HEK293 (cell line): ENCODE data around the gene RNF4.

Experiments
- CTCF ChIA-PET: fragments of 350-600 bp; formaldehyde crosslinking; extraction: SDS; loops from one replicate; lab custom pipeline; 2021; ENCODE audit warnings: antibody characterized with exemption; lab: Yijun Ruan, JAX
- POLR2A ChIA-PET: fragments of 300-600 bp; formaldehyde crosslinking; extraction: SDS; loops from one replicate; lab custom pipeline; 2020; ENCODE audit warnings: antibody characterized with exemption, inconsistent platforms; lab: Yijun Ruan, JAX
- H3K27ac ChIP-seq: fragments of 200-500 bp; sonication (Bioruptor generic); 2 replicates; pipeline ENCODE4 v1.5.1; 2014; ENCODE audit warnings: low read depth, low read length, control low read depth, inconsistent platforms; ENCODE audit errors: extremely low read depth
- H3K36me3 ChIP-seq, 2 experiments: fragments of 200-500 bp in 1 of 2; sonication (Bioruptor generic) in 1 of 2; 1 replicate in 1 of 2; 2 replicates in 1 of 2; pipeline ENCODE4 v1.5.1; 2014 to 2017; ENCODE audit warnings: inconsistent platforms in 2 of 2, low read length in 2 of 2; ENCODE audit not compliant: control insufficient read depth in 2 of 2, insufficient read depth in 1 of 2
- H3K4me1 ChIP-seq: fragments of 200-500 bp; sonication (Bioruptor generic); 2 replicates; pipeline ENCODE4 v1.5.1; 2014; ENCODE audit warnings: mild to moderate bottlenecking, low read length, inconsistent platforms; ENCODE audit not compliant: control insufficient read depth, insufficient read depth
- H3K4me3 ChIP-seq: 2 replicates; pipeline ENCODE4 v1.5.1; 2011; ENCODE audit warnings: low read depth, mild to moderate bottlenecking, control low read depth, low read length, moderate library complexity
- H3K9me3 ChIP-seq: fragments of 200-500 bp; sonication (Bioruptor generic); 2 replicates; pipeline ENCODE4 v1.5.1; 2014; ENCODE audit warnings: low read depth, low read length, inconsistent platforms; ENCODE audit not compliant: control insufficient read depth, insufficient read depth
- EGR2 ChIP-seq: fragments of 450-650 bp; formaldehyde crosslinking; IDR thresholded peaks from 2 replicates; pipeline ENCODE4 v1.5.1; 2016; ENCODE audit warnings: low read depth, missing biosample characterization, missing genetic modification characterization
- FEZF1 ChIP-seq: fragments of 450-650 bp; formaldehyde crosslinking; IDR thresholded peaks from 2 replicates; pipeline ENCODE4 v1.5.1; 2016; ENCODE audit warnings: missing biosample characterization, missing genetic modification characterization
- INSM2 ChIP-seq: fragments of 450-650 bp; formaldehyde crosslinking; IDR thresholded peaks from 2 replicates; pipeline ENCODE4 v1.5.1; 2016; ENCODE audit warnings: missing biosample characterization, missing genetic modification characterization
- PRDM2 ChIP-seq: fragments of 450-650 bp; formaldehyde crosslinking; IDR thresholded peaks from 2 replicates; pipeline ENCODE4 v1.5.1; 2016; ENCODE audit warnings: missing biosample characterization, missing genetic modification characterization, borderline replicate concordance
- ZBTB6 ChIP-seq: fragments of 450-650 bp; formaldehyde crosslinking; IDR thresholded peaks from 2 replicates; pipeline ENCODE4 v1.5.1; 2017; ENCODE audit warnings: missing biosample characterization, missing genetic modification characterization
- ZFHX2 ChIP-seq: fragments of 450-650 bp; formaldehyde crosslinking; conservative IDR thresholded peaks from 2 replicates; pipeline ENCODE4 v1.5.1; 2016; ENCODE audit warnings: missing biosample characterization, missing genetic modification characterization
- ZFP37 ChIP-seq: fragments of 450-650 bp; formaldehyde crosslinking; IDR thresholded peaks from 2 replicates; pipeline ENCODE4 v1.5.1; 2016; ENCODE audit warnings: missing biosample characterization, missing genetic modification characterization
- ZNF138 ChIP-seq: fragments of 450-650 bp; formaldehyde crosslinking; IDR thresholded peaks from 2 replicates; pipeline ENCODE4 v1.5.1; 2016; ENCODE audit warnings: missing biosample characterization, missing genetic modification characterization, borderline replicate concordance
- ZNF362 ChIP-seq: fragments of 450-650 bp; formaldehyde crosslinking; IDR thresholded peaks from 2 replicates; pipeline ENCODE4 v1.5.1; 2016; ENCODE audit warnings: missing biosample characterization, missing genetic modification characterization
- ZNF423 ChIP-seq: fragments of 450-650 bp; formaldehyde crosslinking; IDR thresholded peaks from 2 replicates; pipeline ENCODE4 v1.5.1; 2016; ENCODE audit warnings: missing biosample characterization, missing genetic modification characterization
- ZNF473 ChIP-seq: fragments of 450-650 bp; formaldehyde crosslinking; IDR thresholded peaks from 2 replicates; pipeline ENCODE4 v1.5.1; 2017; ENCODE audit warnings: missing biosample characterization, missing genetic modification characterization
- ZNF510 ChIP-seq: fragments of 450-650 bp; formaldehyde crosslinking; IDR thresholded peaks from 2 replicates; pipeline ENCODE4 v1.5.1; 2018; ENCODE audit warnings: mild to moderate bottlenecking, missing genetic modification characterization, missing biosample characterization; ENCODE audit not compliant: insufficient replicate concordance
- ZNF530 ChIP-seq: fragments of 450-650 bp; formaldehyde crosslinking; IDR thresholded peaks from 2 replicates; pipeline ENCODE4 v1.5.1; 2016; ENCODE audit warnings: low read depth, missing biosample characterization, missing genetic modification characterization

Gene RNF4

GRCh38 chr4:2484993-2485392 is 16.1 kb downstream of the RNF4 start:
- POLR2A ChIA-PET, result interaction anchor here (1.0 kb wide), 1 partner anchor 13 kb away, joined by 3 read pairs; no protein-coding TSS in a partner anchor
- H3K4me3 ChIP-seq, result no peak overlapping the region
- no peak overlapping the region for H3K27ac ChIP-seq
- no peaks in the 10 kb centered on the region for H3K9me3 ChIP-seq
- H3K36me3 ChIP-seq, result peaks cover 0 to 27% of the 10 kb centered on the region in 2 experiments; a peak in 2 of 3 replicates
- TF ChIP-seq ZNF530 (tag by site-specific recombination), result no peak
- TF ChIP-seq ZNF510 (tag by site-specific recombination), result no peak
- no peak for TF ChIP-seq FEZF1 (tag by site-specific recombination)
- TF ChIP-seq EGR2 (tag by site-specific recombination), result peak; percentile 68
- TF ChIP-seq ZNF362 (tag by site-specific recombination), result no peak
- TF ChIP-seq ZFHX2, result peak; percentile 74
- H3K4me1 ChIP-seq, result peaks cover 6% of the 10 kb centered on the region
- CTCF ChIA-PET, result no interaction called here

GRCh38 chr4:2485956-2486355 is 17.1 kb downstream of the RNF4 start:
- CTCF ChIA-PET, result no interaction called here
- POLR2A ChIA-PET, result interaction anchor here (1.0 kb wide), 1 partner anchor 14 kb away, joined by 3 read pairs; no protein-coding TSS in a partner anchor
- peaks cover 6% of the 10 kb centered on the region for H3K4me1 ChIP-seq
- peaks cover 3 to 37% of the 10 kb centered on the region in 2 experiments; a peak in 2 of 3 replicates for H3K36me3 ChIP-seq
- no peak for TF ChIP-seq ZNF138 (tag by site-specific recombination)
- TF ChIP-seq ZNF473, result no peak
- TF ChIP-seq INSM2 (tag by site-specific recombination), result no peak
- no peak for TF ChIP-seq PRDM2 (tag by site-specific recombination)
- TF ChIP-seq ZFP37, result no peak
- TF ChIP-seq ZNF423 (tag by site-specific recombination), result no peak
- no peak for TF ChIP-seq ZBTB6
- H3K27ac ChIP-seq, result no peak overlapping the region
- no peaks in the 10 kb centered on the region for H3K9me3 ChIP-seq
- no peak overlapping the region for H3K4me3 ChIP-seq
